ENCODE data around the gene ERC2. TPM values are rescaled to one million over a fixed set of nuclear protein-coding genes. Genes with fewer than 3 reads are reported as not detected.
"Not testable (repeated sequence)": the region's sequence is repeated elsewhere in the genome, so short reads cannot be mapped to it uniquely, and the experiment has no call there.

Gene ERC2
- total and polyA plus RNA-seq, 7 experiments from 2014 or later: not detected

GRCh38 chr3:56277236-56277635 lies 191.0 kb downstream of the ERC2 start:
- no peaks in the 10 kb centered on the region for H3K36me3 ChIP-seq (ENCODE audit: control insufficient read depth in 2 of 3, insufficient read depth in 3 of 3, low read length in 3 of 3)
- H3K9me3 ChIP-seq (ENCODE audit: control insufficient read depth in 2 of 3, low read length in 3 of 3): no peaks in the 10 kb centered on the region
- Mint-ChIP-seq H3K9me3 (peaks cover 0 to 13% (median 2%) of the 10 kb centered on the region in 11 donors), H3K4me1 (no peaks in the 10 kb centered on the region), H3K27me3 (peaks cover 3 to 37% (median 19%) of the 10 kb centered on the region in 5 donors), H3K4me3 (no peak overlapping the region), H3K36me3 (no peaks in the 10 kb centered on the region), H3K27ac (no peak overlapping the region)
- ATAC-seq (no peak), DNase-seq (no peak)
- ChIA-PET POLR2A (no interaction called here), CTCF (no interaction called here)
- H3K4me1 ChIP-seq (ENCODE audit: control insufficient read depth in 2 of 2, insufficient read depth in 2 of 2, low read length in 2 of 2): no peaks in the 10 kb centered on the region
- intact Hi-C loops (cut with micrococcal nuclease): no loop called here
- no peak overlapping the region for H3K27ac ChIP-seq (ENCODE audit: low read depth, low read length)
- no peaks in the 10 kb centered on the region for H3K27me3 ChIP-seq (ENCODE audit: control insufficient read depth in 2 of 2, insufficient read depth in 2 of 2, low read length in 2 of 2)
- no peak overlapping the region for H3K4me3 ChIP-seq (ENCODE audit: low read length)

GRCh38 chr3:56275120-56275519 lies 193.1 kb downstream of the ERC2 start:
- H3K9me3 Mint-ChIP-seq: peaks cover 0 to 18% (median 1%) of the 10 kb centered on the region in 11 donors
- Histone ChIP-seq H3K4me1 (ENCODE audit: control insufficient read depth in 2 of 2, insufficient read depth in 2 of 2, low read length in 2 of 2) (no peaks in the 10 kb centered on the region), H3K4me3 (ENCODE audit: low read length) (no peak overlapping the region), H3K27me3 (ENCODE audit: control insufficient read depth in 2 of 2, insufficient read depth in 2 of 2, low read length in 2 of 2) (no peaks in the 10 kb centered on the region), H3K27ac (ENCODE audit: low read depth, low read length) (no peak overlapping the region), H3K36me3 (ENCODE audit: control insufficient read depth in 2 of 3, insufficient read depth in 3 of 3, low read length in 3 of 3) (no peaks in the 10 kb centered on the region), H3K9me3 (ENCODE audit: control insufficient read depth in 2 of 3, low read length in 3 of 3) (no peaks in the 10 kb centered on the region)
- H3K36me3 Mint-ChIP-seq: no peaks in the 10 kb centered on the region
- H3K4me1 Mint-ChIP-seq: no peaks in the 10 kb centered on the region
- H3K27ac Mint-ChIP-seq: no peak overlapping the region
- DNase-seq (no peak), ATAC-seq (no peak)
- intact Hi-C loops (cut with micrococcal nuclease): no loop called here
- ChIA-PET POLR2A (no interaction called here), CTCF (interaction anchor here (0.6 to 1.1 kb wide), 2 partner anchors 24 to 220 kb away, joined by 3 to 6 read pairs; no protein-coding TSS in a partner anchor)
- peaks cover 0 to 40% (median 15%) of the 10 kb centered on the region in 5 donors for H3K27me3 Mint-ChIP-seq
- no peak overlapping the region for H3K4me3 Mint-ChIP-seq

GRCh38 chr3:56269755-56270535 lies 198.3 kb downstream of the ERC2 start:
- no peaks in the 10 kb centered on the region for H3K36me3 ChIP-seq (ENCODE audit: control insufficient read depth in 2 of 3, insufficient read depth in 3 of 3, low read length in 3 of 3)
- H3K4me3 ChIP-seq (ENCODE audit: low read length): no peak overlapping the region
- Mint-ChIP-seq H3K36me3 (no peaks in the 10 kb centered on the region), H3K4me3 (no peak overlapping the region), H3K9me3 (peaks cover 0 to 7% (median 0%) of the 10 kb centered on the region in 11 donors), H3K27me3 (peaks cover 7 to 17% (median 11%) of the 10 kb centered on the region in 5 donors), H3K4me1 (no peaks in the 10 kb centered on the region), H3K27ac (no peak overlapping the region)
- no peaks in the 10 kb centered on the region for H3K27me3 ChIP-seq (ENCODE audit: control insufficient read depth in 2 of 2, insufficient read depth in 2 of 2, low read length in 2 of 2)
- ChIA-PET POLR2A (no interaction called here), CTCF (interaction anchor here (1.3 kb wide), 1 partner anchor 15 kb away, joined by 3 read pairs; no protein-coding TSS in a partner anchor)
- no peaks in the 10 kb centered on the region for H3K4me1 ChIP-seq (ENCODE audit: control insufficient read depth in 2 of 2, insufficient read depth in 2 of 2, low read length in 2 of 2)
- H3K9me3 ChIP-seq (ENCODE audit: control insufficient read depth in 2 of 3, low read length in 3 of 3): no peaks in the 10 kb centered on the region
- intact Hi-C loops (cut with micrococcal nuclease): no loop called here
- DNase-seq: no peak
- no peak for ATAC-seq
- no peak overlapping the region for H3K27ac ChIP-seq (ENCODE audit: low read depth, low read length)

- Mint-ChIP-seq H3K27me3 (peaks cover 6 to 17% (median 15%) of the 10 kb centered on the region in 5 donors), H3K27ac (no peak overlapping the region), H3K36me3 (no peaks in the 10 kb centered on the region), H3K4me3 (no peak overlapping the region), H3K4me1 (no peaks in the 10 kb centered on the region), H3K9me3 (peaks cover 0 to 7% (median 0%) of the 10 kb centered on the region in 11 donors)
- no peaks in the 10 kb centered on the region for H3K27me3 ChIP-seq (ENCODE audit: control insufficient read depth in 2 of 2, insufficient read depth in 2 of 2, low read length in 2 of 2)
- no peak for ATAC-seq
- no peaks in the 10 kb centered on the region for H3K4me1 ChIP-seq (ENCODE audit: control insufficient read depth in 2 of 2, insufficient read depth in 2 of 2, low read length in 2 of 2)
- ChIA-PET CTCF (interaction anchor here (1.3 kb wide), 1 partner anchor 14 kb away, joined by 3 read pairs; no protein-coding TSS in a partner anchor), POLR2A (no interaction called here)
- no peak overlapping the region for H3K4me3 ChIP-seq (ENCODE audit: low read length)
- no peaks in the 10 kb centered on the region for H3K9me3 ChIP-seq (ENCODE audit: control insufficient read depth in 2 of 3, low read length in 3 of 3)
- no peaks in the 10 kb centered on the region for H3K36me3 ChIP-seq (ENCODE audit: control insufficient read depth in 2 of 3, insufficient read depth in 3 of 3, low read length in 3 of 3)
- no peak overlapping the region for H3K27ac ChIP-seq (ENCODE audit: low read depth, low read length)
- intact Hi-C loops (cut with micrococcal nuclease): no loop called here
- no peak for DNase-seq
Measured at GRCh38 chr3:56268616-56269383, 199.5 kb downstream of the ERC2 start.

- H3K4me3 Mint-ChIP-seq; ATAC-seq; H3K36me3 ChIP-seq (ENCODE audit: control insufficient read depth in 2 of 3, insufficient read depth in 3 of 3, low read length in 3 of 3); H3K27me3 ChIP-seq (ENCODE audit: control insufficient read depth in 2 of 2, insufficient read depth in 2 of 2, low read length in 2 of 2); H3K9me3 ChIP-seq (ENCODE audit: control insufficient read depth in 2 of 3, low read length in 3 of 3); H3K36me3 Mint-ChIP-seq; H3K27ac Mint-ChIP-seq; H3K4me1 Mint-ChIP-seq; H3K27ac ChIP-seq (ENCODE audit: low read depth, low read length); H3K9me3 Mint-ChIP-seq; POLR2A ChIA-PET; H3K4me1 ChIP-seq (ENCODE audit: control insufficient read depth in 2 of 2, insufficient read depth in 2 of 2, low read length in 2 of 2); H3K4me3 ChIP-seq (ENCODE audit: low read length); intact Hi-C loops (cut with micrococcal nuclease); CTCF ChIA-PET; DNase-seq: not testable (repeated sequence)
- peaks cover 11 to 39% (median 21%) of the 10 kb centered on the region in 5 donors for H3K27me3 Mint-ChIP-seq
Measured at GRCh38 chr3:56261852-56262251, 206.4 kb downstream of the ERC2 start.

- intact Hi-C loops (cut with micrococcal nuclease): no loop called here
- no peaks in the 10 kb centered on the region for H3K4me1 ChIP-seq (ENCODE audit: control insufficient read depth in 2 of 2, insufficient read depth in 2 of 2, low read length in 2 of 2)
- CTCF ChIA-PET: no interaction called here
- H3K36me3 ChIP-seq (ENCODE audit: control insufficient read depth in 2 of 3, insufficient read depth in 3 of 3, low read length in 3 of 3): no peaks in the 10 kb centered on the region
- Mint-ChIP-seq H3K36me3 (no peaks in the 10 kb centered on the region), H3K9me3 (peaks cover 0 to 5% (median 0%) of the 10 kb centered on the region in 11 donors), H3K4me1 (no peaks in the 10 kb centered on the region), H3K27me3 (peaks cover 11 to 39% (median 26%) of the 10 kb centered on the region in 5 donors), H3K27ac (no peak overlapping the region), H3K4me3 (no peak overlapping the region)
- H3K4me3 ChIP-seq (ENCODE audit: low read length): no peak overlapping the region
- no peak for ATAC-seq
- DNase-seq: no peak
- no peaks in the 10 kb centered on the region for H3K27me3 ChIP-seq (ENCODE audit: control insufficient read depth in 2 of 2, insufficient read depth in 2 of 2, low read length in 2 of 2)
- H3K9me3 ChIP-seq (ENCODE audit: control insufficient read depth in 2 of 3, low read length in 3 of 3): no peaks in the 10 kb centered on the region
- POLR2A ChIA-PET: no interaction called here
- no peak overlapping the region for H3K27ac ChIP-seq (ENCODE audit: low read depth, low read length)
Measured at GRCh38 chr3:56260262-56260661, 208.0 kb downstream of the ERC2 start.
